HG02678 (cell line): ENCODE results near the gene CCR7.

ENCODE experiments used
- ATAC-seq: cut with Tn5 transposase; IDR thresholded peaks from one replicate; pipeline ENCODE4 v1.9.1; 2021; ENCODE audit warnings: mild to moderate bottlenecking, moderate library complexity; ENCODE audit not compliant: unreplicated experiment

CCR7 gene

GRCh38 chr17:40563220-40564052 is 1.8 kb downstream of the CCR7 start:
- ATAC-seq: no peak

- no peak for ATAC-seq
These were observed 2.4 kb downstream of the CCR7 start for GRCh38 chr17:40562838-40563219.

GRCh38 chr17:40561871-40562611 is 3.2 kb downstream of the CCR7 start:
- peak; percentile 37 for ATAC-seq

- ATAC-seq: peak; percentile 16
These were observed 3.9 kb downstream of the CCR7 start for GRCh38 chr17:40561294-40561870.

- ATAC-seq: peak; percentile 56
These were observed 4.5 kb downstream of the CCR7 start for GRCh38 chr17:40560592-40561293.

- no peak for ATAC-seq
These were observed 5.2 kb downstream of the CCR7 start for GRCh38 chr17:40559954-40560591.

- ATAC-seq: no peak
These were observed 5.7 kb downstream of the CCR7 start for GRCh38 chr17:40559564-40559916.

- ATAC-seq: no peak
These were observed 6.2 kb downstream of the CCR7 start for GRCh38 chr17:40558890-40559563.

- no peak for ATAC-seq
These were observed 6.9 kb downstream of the CCR7 start for GRCh38 chr17:40558300-40558889.

- ATAC-seq: no peak
These were observed 7.6 kb downstream of the CCR7 start for GRCh38 chr17:40557531-40558299.

- ATAC-seq: no peak
These were observed 8.3 kb downstream of the CCR7 start for GRCh38 chr17:40556884-40557414.

GRCh38 chr17:40556198-40556661 is 9.0 kb downstream of the CCR7 start:
- no peak for ATAC-seq

- ATAC-seq: no peak
These were observed 9.7 kb downstream of the CCR7 start for GRCh38 chr17:40555296-40556190.

- ATAC-seq: no peak
These were observed 10.5 kb downstream of the CCR7 start for GRCh38 chr17:40554646-40555295.

- no peak for ATAC-seq
These were observed 11.4 kb downstream of the CCR7 start for GRCh38 chr17:40553694-40554534.
